Fibroblast of lung (primary cell): Measurements from ENCODE around the gene COPG1. TPM values are rescaled to one million over a fixed set of nuclear protein-coding genes. Genes with fewer than 3 reads are reported as not detected.

Source experiments
- DNase-seq, 2 donors: peaks; one replicate each; pipeline versions ENCODE4 v3.0.0 to v3.0.0-alpha.2; 2010; ENCODE audit warnings: low read depth in 2 of 2
- H2AFZ ChIP-seq: 2 replicates; pipeline ENCODE4 v1.5.1; 2012; ENCODE audit warnings: low read length, control low read depth, inconsistent platforms
- H3K27ac ChIP-seq: 2 replicates; pipeline ENCODE4 v1.5.1; 2011; ENCODE audit warnings: low read length, control low read depth; ENCODE audit not compliant: insufficient read depth
- H3K27me3 ChIP-seq: 2 replicates; pipeline ENCODE4 v1.5.1; 2011; ENCODE audit warnings: mild to moderate bottlenecking, low read length; ENCODE audit not compliant: control insufficient read depth, insufficient read depth
- H3K36me3 ChIP-seq: 2 replicates; pipeline ENCODE4 v1.5.1; 2011; ENCODE audit warnings: low read length; ENCODE audit not compliant: control insufficient read depth, insufficient read depth
- H3K4me1 ChIP-seq: 2 replicates; pipeline ENCODE4 v1.5.1; 2011; ENCODE audit warnings: low read length; ENCODE audit not compliant: control insufficient read depth, insufficient read depth; ENCODE audit errors: extremely low read depth
- H3K4me2 ChIP-seq: 2 replicates; pipeline ENCODE4 v1.5.1; 2011; ENCODE audit warnings: low read length, control low read depth; ENCODE audit not compliant: insufficient read depth; ENCODE audit errors: extremely low read depth
- H3K4me3 ChIP-seq, 4 experiments: fragments of 200-600 bp in 1 of 4; sonication (generic) in 1 of 4; replicated peaks in 1 of 4; 2 replicates each; pipeline ENCODE4 v1.5.1; 2011 to 2016; ENCODE audit warnings: low read length in 4 of 4, low read depth in 3 of 4, mild to moderate bottlenecking in 3 of 4, control low read depth in 2 of 4, inconsistent platforms in 1 of 4, mixed read lengths in 1 of 4; ENCODE audit not compliant: insufficient read depth in 1 of 4; ENCODE audit errors: control extremely low read depth in 1 of 4
- H3K79me2 ChIP-seq: 2 replicates; pipeline ENCODE4 v1.5.1; 2012; ENCODE audit warnings: mild to moderate bottlenecking, low read length, inconsistent platforms; ENCODE audit not compliant: control insufficient read depth, insufficient read depth
- H3K9ac ChIP-seq: 2 replicates; pipeline ENCODE4 v1.5.1; 2011; ENCODE audit warnings: mild to moderate bottlenecking, low read length, control low read depth; ENCODE audit not compliant: insufficient read depth
- H3K9me3 ChIP-seq: 2 replicates; pipeline ENCODE4 v1.5.1; 2012; ENCODE audit warnings: low read depth, low read length; ENCODE audit not compliant: control insufficient read depth, insufficient read depth
- H4K20me1 ChIP-seq: 2 replicates; pipeline ENCODE4 v1.5.1; 2011; ENCODE audit warnings: low read length; ENCODE audit not compliant: control insufficient read depth, insufficient read depth; ENCODE audit errors: extremely low read depth
- CTCF ChIP-seq, 2 donors: IDR thresholded peaks in 1 of 2; conservative IDR thresholded peaks in 1 of 2; 1 replicate in 1 of 2; 2 replicates in 1 of 2; pipeline ENCODE4 v1.5.1; 2011 to 2012; ENCODE audit warnings: low read length in 2 of 2, control low read depth in 1 of 2, inconsistent platforms in 1 of 2, low read depth in 1 of 2, mild to moderate bottlenecking in 1 of 2
- EZH2 ChIP-seq: IDR thresholded peaks from 2 replicates; pipeline ENCODE4 v1.5.1; 2012; ENCODE audit warnings: low read length, control low read depth, mild to moderate bottlenecking; ENCODE audit errors: missing control alignments
- polyA plus RNA-seq, 2 donors: library from polyadenylated mRNA; depleted of rRNA in 1 of 2; stranded (reverse) in 1 of 2; unstranded in 1 of 2; fragments of >200 nt; gene quantifications; 2 replicates each; pipeline ENCODE4 v1.2.1, GENCODE V29; 2011 to 2012; ENCODE audit warnings: missing spikeins in 1 of 2
- total RNA-seq: library from RNA; depleted of rRNA; stranded (reverse); fragments of >200 nt; gene quantifications from 2 replicates; pipeline ENCODE4 v1.2.1, GENCODE V29; 2014

The COPG1 gene
- total and polyA plus RNA-seq, 2 donors (not counting 1 experiment from before 2014, with no cell fraction given): 257 to 306 TPM

DNA sequence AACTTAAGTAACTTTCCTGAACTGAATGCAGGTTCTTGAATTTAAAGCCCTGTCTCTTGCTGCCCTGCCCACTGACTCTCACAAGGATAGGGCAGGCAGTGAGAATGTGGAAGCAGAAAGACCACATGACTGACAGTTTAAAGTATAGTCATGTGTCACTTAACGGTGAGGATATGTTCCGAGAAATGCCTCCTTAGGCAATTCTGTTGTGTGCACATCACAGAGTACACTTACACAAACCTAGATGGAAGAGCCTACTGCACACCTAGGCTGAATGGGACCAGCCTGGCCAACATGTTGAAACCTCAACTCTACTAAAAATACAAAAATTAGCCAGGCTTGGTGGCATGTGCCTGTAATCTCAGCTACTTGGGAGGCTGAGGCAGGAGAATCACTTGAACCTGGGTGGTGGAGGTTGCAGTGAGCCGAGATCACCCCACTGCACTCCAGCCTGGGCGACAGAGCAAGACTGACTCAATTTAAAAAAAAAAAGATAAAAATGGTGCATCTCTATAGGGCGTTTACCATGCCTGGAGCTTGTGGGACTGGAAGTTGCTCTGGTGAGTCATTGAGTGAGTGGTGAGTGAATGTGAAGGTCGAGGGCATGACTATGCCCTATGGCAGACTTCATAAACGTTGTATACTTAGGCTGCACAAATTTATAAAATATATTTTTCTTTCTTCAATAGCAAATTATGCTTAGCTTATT is 18.9 kb upstream of the COPG1 start:
- no peaks in the 10 kb centered on the region for H3K36me3 ChIP-seq
- H3K9me3 ChIP-seq: no peaks in the 10 kb centered on the region
- no peak overlapping the region for H3K4me3 ChIP-seq
- no peak overlapping the region for H3K9ac ChIP-seq
- no peaks in the 10 kb centered on the region for H4K20me1 ChIP-seq
- peak overlapping the region; percentile 15 for H3K27ac ChIP-seq
- H3K79me2 ChIP-seq: no peaks in the 10 kb centered on the region
- H3K4me2 ChIP-seq: no peak overlapping the region
- peaks cover 11% of the 10 kb centered on the region for H3K4me1 ChIP-seq
- TF ChIP-seq EZH2 (no peak), CTCF (conservative IDR thresholded peaks at IDR 0.05 in 1 of 2, IDR thresholded peaks at IDR 0.05 in 1 of 2; ENCODE audit: low read depth in 1 of 2, low read length in 2 of 2) (no peak)
- no peaks in the 10 kb centered on the region for H3K27me3 ChIP-seq
- DNase-seq: peak; percentile 85 to 90
- H2AFZ ChIP-seq: no peak overlapping the region

- Histone ChIP-seq H3K4me3 (no peak overlapping the region), H3K27ac (no peak overlapping the region), H4K20me1 (no peaks in the 10 kb centered on the region), H3K27me3 (no peaks in the 10 kb centered on the region), H3K36me3 (no peaks in the 10 kb centered on the region), H3K9me3 (no peaks in the 10 kb centered on the region), H3K9ac (no peak overlapping the region), H3K4me1 (peaks cover 11% of the 10 kb centered on the region), H2AFZ (no peak overlapping the region), H3K4me2 (no peak overlapping the region), H3K79me2 (no peaks in the 10 kb centered on the region)
- peak; percentile 42 to 60 for DNase-seq
- TF ChIP-seq EZH2 (no peak), CTCF (conservative IDR thresholded peaks at IDR 0.05 in 1 of 2, IDR thresholded peaks at IDR 0.05 in 1 of 2; ENCODE audit: low read depth in 1 of 2, low read length in 2 of 2) (no peak)
Observed at GRCh38 chr3:129231331-129232119, 17.9 kb upstream of the COPG1 start.

- Histone ChIP-seq H3K4me3 (no peak overlapping the region), H3K27ac (no peak overlapping the region), H3K27me3 (no peaks in the 10 kb centered on the region), H3K9me3 (no peaks in the 10 kb centered on the region), H3K4me2 (no peak overlapping the region), H3K79me2 (no peaks in the 10 kb centered on the region), H3K36me3 (no peaks in the 10 kb centered on the region), H3K4me1 (peaks cover 8% of the 10 kb centered on the region), H3K9ac (no peak overlapping the region), H4K20me1 (no peaks in the 10 kb centered on the region), H2AFZ (no peak overlapping the region)
- no peak for TF ChIP-seq EZH2
- TF ChIP-seq CTCF (conservative IDR thresholded peaks at IDR 0.05 in 1 of 2, IDR thresholded peaks at IDR 0.05 in 1 of 2; ENCODE audit: low read depth in 1 of 2, low read length in 2 of 2): no peak
- DNase-seq: no peak
Observed at GRCh38 chr3:129233538-129233937, 15.9 kb upstream of the COPG1 start.
